K562 (cell line): ENCODE results near the gene GLI1. TPM values are rescaled to one million over a fixed set of nuclear protein-coding genes. Genes with fewer than 3 reads are reported as not detected.

Experiments used
- ATF7 ChIP-seq: fragments of 450-650 bp; IDR thresholded peaks from 2 replicates; pipeline ENCODE4 v1.7.1; 2014; ENCODE audit warnings: mild to moderate bottlenecking, moderate library complexity
- CBFB ChIP-seq: sonication (generic); formaldehyde crosslinking; IDR thresholded peaks from 2 replicates; pipeline ENCODE4 v1.4.0; 2020; ENCODE audit warnings: mild to moderate bottlenecking, missing genetic modification reagents
- CHD2 ChIP-seq: IDR thresholded peaks from 2 replicates; pipeline ENCODE4 v1.6.1; 2011; ENCODE audit warnings: low read depth, low read length
- ETV5 ChIP-seq: sonication (generic); formaldehyde crosslinking; IDR thresholded peaks from 2 replicates; pipeline ENCODE4 v1.4.0; 2020; ENCODE audit warnings: low read depth, mild to moderate bottlenecking, missing genetic modification reagents
- HEY1 ChIP-seq: fragments of 250-450 bp; sonication (Bioruptor Pico); IDR thresholded peaks from 2 replicates; pipeline ENCODE4 v1.5.0; 2020; ENCODE audit warnings: mild to moderate bottlenecking, moderate library complexity, borderline replicate concordance
- HNRNPH1 ChIP-seq: fragments of 200-400 bp; formaldehyde crosslinking; optimal IDR thresholded peaks from 2 replicates; pipeline ENCODE3; 2017; ENCODE audit warnings: low read depth, mild to moderate bottlenecking, low read length, moderate library complexity
- KDM5B ChIP-seq: fragments of 200-600 bp; sonication (generic); IDR thresholded peaks from 2 replicates; pipeline ENCODE4 v1.6.1; 2012; ENCODE audit warnings: low read depth, mild to moderate bottlenecking, moderate library complexity, low read length, control low read depth, inconsistent platforms; ENCODE audit not compliant: insufficient replicate concordance
- MAFK ChIP-seq: IDR thresholded peaks from 2 replicates; pipeline ENCODE4 v1.6.1; 2011; ENCODE audit warnings: low read length, improper control_type of control experiment
- POLR2AphosphoS2 ChIP-seq: IDR thresholded peaks from 2 replicates; pipeline ENCODE4 v1.6.1; 2012; ENCODE audit warnings: low read length, improper control_type of control experiment
- RNF2 ChIP-seq: sonication (generic); IDR thresholded peaks from 2 replicates; pipeline ENCODE4 v1.6.1; 2016
- TBL1XR1 ChIP-seq, 2 experiments: IDR thresholded peaks; 2 replicates each; pipeline ENCODE4 v1.6.1; 2012; ENCODE audit warnings: improper control_type of control experiment in 2 of 2, low read length in 2 of 2, mild to moderate bottlenecking in 1 of 2
- XRCC4 ChIP-seq: IDR thresholded peaks from one replicate; pipeline ENCODE4 v1.6.1; 2011; ENCODE audit not compliant: insufficient read depth, insufficient read length; ENCODE audit errors: extremely low read depth
- ZEB2 ChIP-seq: fragments of 450-650 bp; IDR thresholded peaks from 2 replicates; pipeline ENCODE4 v1.6.1; 2016
- ZNF507 ChIP-seq: conservative IDR thresholded peaks from 2 replicates; pipeline ENCODE4 v1.6.1; 2017; ENCODE audit warnings: missing genetic modification characterization, missing compliant biosample characterization
- ZNF551 ChIP-seq: fragments of 250-450 bp; sonication (Bioruptor Pico); IDR thresholded peaks from 2 replicates; pipeline ENCODE4 v1.5.0; 2021; ENCODE audit warnings: mild to moderate bottlenecking, moderate library complexity
- polyA plus RNA-seq, 8 experiments: library from polyadenylated mRNA; depleted of rRNA in 4 of 8; stranded (reverse) in 5 of 8; unstranded in 3 of 8; fragments of >200 nt; fragmentation: Nextera tagmentation in 2 of 8; fragmentation: Illumina TruSeq in 1 of 8; extraction: Ambion mirVana in 2 of 8; extraction: Trizol in 1 of 8; gene quantifications; 2 replicates each; pipeline versions ENCODE4 v1.2.1 to v1.2.3, GENCODE V29; 2011 to 2014; ENCODE audit warnings: inconsistent platforms in 1 of 8, missing spikeins in 1 of 8
- total RNA-seq, 7 experiments: library from RNA; depleted of rRNA in 6 of 7; stranded (reverse); fragments of >200 nt in 6 of 7; fragmentation: Illumina TruSeq in 2 of 7; extraction: Trizol in 2 of 7; gene quantifications; 2 replicates each; pipeline versions ENCODE4 v1.2.1 to v1.2.3, GENCODE V29; 2011 to 2021; ENCODE audit warnings: low replicate concordance in 1 of 7
- TF ChIP-seq, protein P1 (sequence below): fragments of 450-650 bp; formaldehyde crosslinking; IDR thresholded peaks from 2 replicates; pipeline ENCODE4 v1.4.0; 2022; ENCODE audit warnings: missing genetic modification characterization
- TF ChIP-seq, protein P2 (sequence below): fragments of 250-450 bp; sonication (Bioruptor Pico); IDR thresholded peaks from 2 replicates; pipeline ENCODE4 v1.5.0; 2021
- TF ChIP-seq, protein P3 (sequence below): fragments of 250-450 bp; sonication (Bioruptor Pico); IDR thresholded peaks from 2 replicates; pipeline ENCODE4 v1.8.0; 2022; ENCODE audit warnings: moderate library complexity, mild to moderate bottlenecking, inconsistent platforms
- TF ChIP-seq, protein P4 (sequence below): fragments of 450-650 bp; IDR thresholded peaks from 2 replicates; pipeline ENCODE4 v1.6.1; 2016; ENCODE audit warnings: missing biosample characterization, missing genetic modification characterization
- TF ChIP-seq, protein P5 (sequence below), 2 experiments: fragments of 450-650 bp in 1 of 2; sonication (generic) in 1 of 2; formaldehyde crosslinking in 1 of 2; IDR thresholded peaks in 1 of 2; conservative IDR thresholded peaks in 1 of 2; 2 replicates each; pipeline versions ENCODE4 v1.6.1 to v1.8.1; 2016 to 2023; ENCODE audit warnings: mild to moderate bottlenecking in 2 of 2, moderate library complexity in 2 of 2, inconsistent platforms in 1 of 2, missing genetic modification reagents in 1 of 2
- TF ChIP-seq, protein P6 (sequence below): fragments of 250-450 bp; sonication (Bioruptor Pico); IDR thresholded peaks from 2 replicates; pipeline ENCODE4 v1.8.0; 2022; ENCODE audit warnings: inconsistent platforms

Gene GLI1
- total and polyA plus RNA-seq, 9 of the 15 experiments (the other 6 are each of a cell fraction or from before 2014, with no cell fraction given), result 0.24 to 3.7 (median 0.61) TPM

DNA sequence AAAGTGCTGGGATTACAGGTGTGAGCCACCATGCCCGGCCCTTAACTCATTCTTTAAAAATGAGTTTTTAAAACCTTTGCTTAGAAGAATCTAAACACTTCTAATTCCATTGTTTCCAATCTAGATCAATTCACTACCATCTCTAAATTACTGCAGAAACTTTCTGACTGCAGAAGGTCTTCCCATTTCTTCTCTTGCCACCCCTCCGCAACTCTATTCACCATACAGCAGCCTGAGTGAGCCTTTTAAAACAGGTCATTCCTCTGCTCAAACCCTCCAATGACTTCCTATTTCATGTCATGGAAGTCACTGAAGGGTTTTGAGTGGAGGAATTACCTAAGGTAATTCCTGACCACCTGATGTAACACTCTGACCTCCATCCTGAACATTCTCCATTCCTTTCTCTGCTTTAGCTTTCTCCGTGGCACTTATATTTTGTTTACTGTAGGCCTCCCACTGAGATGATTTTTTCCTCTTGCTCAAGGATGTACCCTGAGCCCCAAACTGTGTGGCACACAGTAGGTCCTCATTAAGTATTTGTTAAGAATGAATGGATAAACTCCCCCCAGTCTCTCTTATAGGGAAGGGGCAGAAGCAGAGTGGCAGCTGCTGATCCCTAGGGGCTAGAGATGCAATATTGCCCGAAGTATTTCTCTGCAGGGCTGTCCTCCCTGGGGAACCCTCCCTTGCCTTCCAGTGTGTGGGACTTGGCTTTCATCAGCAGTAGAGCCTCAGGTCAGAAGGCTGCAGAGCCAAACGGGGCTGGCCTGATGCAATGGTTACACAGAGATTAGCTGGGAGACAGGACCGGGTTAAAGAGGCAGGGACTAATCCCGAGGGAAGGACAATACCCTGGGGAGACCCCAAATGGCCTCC is 59.6 kb downstream of the GLI1 start (continued):
- no peak for TF ChIP-seq XRCC4
- no peak for TF ChIP-seq RNF2
- TF ChIP-seq, protein P1, sequence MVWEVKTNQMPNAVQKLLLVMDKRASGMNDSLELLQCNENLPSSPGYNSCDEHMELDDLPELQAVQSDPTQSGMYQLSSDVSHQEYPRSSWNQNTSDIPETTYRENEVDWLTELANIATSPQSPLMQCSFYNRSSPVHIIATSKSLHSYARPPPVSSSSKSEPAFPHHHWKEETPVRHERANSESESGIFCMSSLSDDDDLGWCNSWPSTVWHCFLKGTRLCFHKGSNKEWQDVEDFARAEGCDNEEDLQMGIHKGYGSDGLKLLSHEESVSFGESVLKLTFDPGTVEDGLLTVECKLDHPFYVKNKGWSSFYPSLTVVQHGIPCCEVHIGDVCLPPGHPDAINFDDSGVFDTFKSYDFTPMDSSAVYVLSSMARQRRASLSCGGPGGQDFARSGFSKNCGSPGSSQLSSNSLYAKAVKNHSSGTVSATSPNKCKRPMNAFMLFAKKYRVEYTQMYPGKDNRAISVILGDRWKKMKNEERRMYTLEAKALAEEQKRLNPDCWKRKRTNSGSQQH (CRISPR knock-in tag), result 0 out of 2 replicates have a peak, but pooled peaks have one; percentile 36
- TF ChIP-seq ZNF551 (CRISPR knock-in tag), result no peak
- TF ChIP-seq, protein P2, sequence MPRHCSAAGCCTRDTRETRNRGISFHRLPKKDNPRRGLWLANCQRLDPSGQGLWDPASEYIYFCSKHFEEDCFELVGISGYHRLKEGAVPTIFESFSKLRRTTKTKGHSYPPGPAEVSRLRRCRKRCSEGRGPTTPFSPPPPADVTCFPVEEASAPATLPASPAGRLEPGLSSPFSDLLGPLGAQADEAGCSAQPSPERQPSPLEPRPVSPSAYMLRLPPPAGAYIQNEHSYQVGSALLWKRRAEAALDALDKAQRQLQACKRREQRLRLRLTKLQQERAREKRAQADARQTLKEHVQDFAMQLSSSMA (CRISPR knock-in tag), result no peak
- TF ChIP-seq, protein P3, sequence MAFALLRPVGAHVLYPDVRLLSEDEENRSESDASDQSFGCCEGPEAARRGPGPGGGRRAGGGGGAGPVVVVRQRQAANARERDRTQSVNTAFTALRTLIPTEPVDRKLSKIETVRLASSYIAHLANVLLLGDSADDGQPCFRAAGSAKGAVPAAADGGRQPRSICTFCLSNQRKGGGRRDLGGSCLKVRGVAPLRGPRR (CRISPR knock-in tag), result no peak
- no peak for TF ChIP-seq CHD2
- TF ChIP-seq ETV5 (CRISPR knock-in tag), result peak; percentile 44; the same call in 1 of the 2 replicates
- TF ChIP-seq POLR2AphosphoS2, result peak; percentile 82
- no peak for TF ChIP-seq HNRNPH1
- no peak for TF ChIP-seq ZNF507
- no peak for TF ChIP-seq ATF7
- peak; percentile 74 for TF ChIP-seq KDM5B
- TF ChIP-seq MAFK, result no peak
- 0 out of 4 replicates have a peak, but pooled peaks of 1 of the 2 experiments have one; percentile 38 for TF ChIP-seq TBL1XR1 (IDR thresholded peaks at IDR 0.05; ENCODE audit: low read length in 2 of 2)
- TF ChIP-seq HEY1, result 0 out of 2 replicates have a peak, but pooled peaks have one; percentile 2
- TF ChIP-seq, protein P4, sequence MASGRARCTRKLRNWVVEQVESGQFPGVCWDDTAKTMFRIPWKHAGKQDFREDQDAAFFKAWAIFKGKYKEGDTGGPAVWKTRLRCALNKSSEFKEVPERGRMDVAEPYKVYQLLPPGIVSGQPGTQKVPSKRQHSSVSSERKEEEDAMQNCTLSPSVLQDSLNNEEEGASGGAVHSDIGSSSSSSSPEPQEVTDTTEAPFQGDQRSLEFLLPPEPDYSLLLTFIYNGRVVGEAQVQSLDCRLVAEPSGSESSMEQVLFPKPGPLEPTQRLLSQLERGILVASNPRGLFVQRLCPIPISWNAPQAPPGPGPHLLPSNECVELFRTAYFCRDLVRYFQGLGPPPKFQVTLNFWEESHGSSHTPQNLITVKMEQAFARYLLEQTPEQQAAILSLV (tag), result no peak
- TF ChIP-seq ZEB2, result no peak
- TF ChIP-seq, protein P5, sequence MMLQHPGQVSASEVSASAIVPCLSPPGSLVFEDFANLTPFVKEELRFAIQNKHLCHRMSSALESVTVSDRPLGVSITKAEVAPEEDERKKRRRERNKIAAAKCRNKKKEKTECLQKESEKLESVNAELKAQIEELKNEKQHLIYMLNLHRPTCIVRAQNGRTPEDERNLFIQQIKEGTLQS (IDR thresholded peaks at IDR 0.05), result 0 out of 2 replicates have a peak, but pooled peaks have one; percentile 9
- TF ChIP-seq, protein P5 (CRISPR knock-in tag; conservative IDR thresholded peaks at IDR 0.05), result no peak
- TF ChIP-seq, protein P6, sequence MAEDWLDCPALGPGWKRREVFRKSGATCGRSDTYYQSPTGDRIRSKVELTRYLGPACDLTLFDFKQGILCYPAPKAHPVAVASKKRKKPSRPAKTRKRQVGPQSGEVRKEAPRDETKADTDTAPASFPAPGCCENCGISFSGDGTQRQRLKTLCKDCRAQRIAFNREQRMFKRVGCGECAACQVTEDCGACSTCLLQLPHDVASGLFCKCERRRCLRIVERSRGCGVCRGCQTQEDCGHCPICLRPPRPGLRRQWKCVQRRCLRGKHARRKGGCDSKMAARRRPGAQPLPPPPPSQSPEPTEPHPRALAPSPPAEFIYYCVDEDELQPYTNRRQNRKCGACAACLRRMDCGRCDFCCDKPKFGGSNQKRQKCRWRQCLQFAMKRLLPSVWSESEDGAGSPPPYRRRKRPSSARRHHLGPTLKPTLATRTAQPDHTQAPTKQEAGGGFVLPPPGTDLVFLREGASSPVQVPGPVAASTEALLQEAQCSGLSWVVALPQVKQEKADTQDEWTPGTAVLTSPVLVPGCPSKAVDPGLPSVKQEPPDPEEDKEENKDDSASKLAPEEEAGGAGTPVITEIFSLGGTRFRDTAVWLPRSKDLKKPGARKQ (CRISPR knock-in tag), result no peak
- no peak for TF ChIP-seq CBFB (CRISPR knock-in tag)
- TF ChIP-seq, all 486 proteins: peak for 19
